Mesothelial cell of epicardium (in vitro differentiated cells): Measurements from ENCODE around the gene SMIM20. TPM values are rescaled to one million over a fixed set of nuclear protein-coding genes. Genes with fewer than 3 reads are reported as not detected.

Experiments
- DNase-seq, 2 experiments: peaks; one replicate each; pipeline ENCODE4 v3.0.0; 2021; ENCODE audit warnings: low spot score in 2 of 2; ENCODE audit not compliant: unreplicated experiment in 2 of 2
- H3K27ac Mint-ChIP-seq: 2 replicates; pipeline ENCODE4 v1.8.0; 2021; ENCODE audit warnings: mixed read lengths
- H3K27me3 Mint-ChIP-seq: 2 replicates; pipeline ENCODE4 v1.8.0; 2021; ENCODE audit warnings: low read depth, mixed read lengths
- H3K36me3 Mint-ChIP-seq: 2 replicates; pipeline ENCODE4 v1.8.0; 2021; ENCODE audit warnings: mixed read lengths
- H3K4me1 Mint-ChIP-seq: 2 replicates; pipeline ENCODE4 v1.8.0; 2021; ENCODE audit warnings: mixed read lengths
- H3K4me3 Mint-ChIP-seq: 2 replicates; pipeline ENCODE4 v1.8.0; 2021; ENCODE audit warnings: mild to moderate bottlenecking, moderate library complexity, mixed read lengths
- H3K9me3 Mint-ChIP-seq: 2 replicates; pipeline ENCODE4 v1.8.0; 2021; ENCODE audit warnings: mixed read lengths
- CTCF ChIP-seq: fragments of 200-600 bp; sonication (generic); IDR thresholded peaks from one replicate; pipeline ENCODE4 v1.5.0; 2021; ENCODE audit warnings: antibody characterized with exemption; ENCODE audit not compliant: unreplicated experiment
- total RNA-seq: library from RNA; stranded (reverse); gene quantifications from 3 replicates; pipeline ENCODE4 v1.2.1, GENCODE V29; 2021

The SMIM20 gene
- total RNA-seq, 1 donor from 2014 or later: 30.0 TPM

- Mint-ChIP-seq H3K27ac (peak overlapping the region; percentile 81), H3K4me1 (peaks cover 11% of the 10 kb centered on the region), H3K4me3 (peak overlapping the region; percentile 91), H3K27me3 (peaks cover 17% of the 10 kb centered on the region), H3K9me3 (no peaks in the 10 kb centered on the region), H3K36me3 (no peaks in the 10 kb centered on the region)
- no peak for TF ChIP-seq CTCF
- DNase-seq: no peak
Observed at GRCh38 chr4:25915353-25915705, 1.3 kb downstream of the SMIM20 start.

GRCh38 chr4:25916870-25917269, 2.9 kb downstream of the SMIM20 start:
- Mint-ChIP-seq H3K27me3 (peaks cover 7% of the 10 kb centered on the region), H3K27ac (no peak overlapping the region), H3K4me1 (peaks cover 11% of the 10 kb centered on the region), H3K36me3 (peaks cover under 1% of the 10 kb centered on the region), H3K4me3 (no peak overlapping the region), H3K9me3 (no peaks in the 10 kb centered on the region)
- no peak for DNase-seq
- no peak for TF ChIP-seq CTCF

GRCh38 chr4:25919676-25920075, 5.7 kb downstream of the SMIM20 start:
- TF ChIP-seq CTCF: no peak
- Mint-ChIP-seq H3K27me3 (no peaks in the 10 kb centered on the region), H3K9me3 (no peaks in the 10 kb centered on the region), H3K36me3 (peaks cover 2% of the 10 kb centered on the region), H3K4me1 (peaks cover 7% of the 10 kb centered on the region), H3K27ac (no peak overlapping the region), H3K4me3 (no peak overlapping the region)
- DNase-seq: no peak

GRCh38 chr4:25921922-25922321, 7.9 kb downstream of the SMIM20 start:
- no peaks in the 10 kb centered on the region for H3K27me3 Mint-ChIP-seq
- no peak for TF ChIP-seq CTCF
- DNase-seq: no peak
- no peak overlapping the region for H3K4me3 Mint-ChIP-seq
- H3K27ac Mint-ChIP-seq: no peak overlapping the region
- H3K9me3 Mint-ChIP-seq: no peaks in the 10 kb centered on the region
- no peaks in the 10 kb centered on the region for H3K4me1 Mint-ChIP-seq
- peaks cover 2% of the 10 kb centered on the region for H3K36me3 Mint-ChIP-seq

- Mint-ChIP-seq H3K9me3 (no peaks in the 10 kb centered on the region), H3K27me3 (no peaks in the 10 kb centered on the region), H3K4me1 (no peaks in the 10 kb centered on the region), H3K4me3 (no peak overlapping the region), H3K36me3 (peaks cover 2% of the 10 kb centered on the region), H3K27ac (no peak overlapping the region)
- no peak for DNase-seq
- TF ChIP-seq CTCF: no peak
Observed at GRCh38 chr4:25922812-25923369, 8.9 kb downstream of the SMIM20 start.

- Mint-ChIP-seq H3K36me3 (peaks cover 2% of the 10 kb centered on the region), H3K4me3 (no peak overlapping the region), H3K9me3 (no peaks in the 10 kb centered on the region), H3K27me3 (no peaks in the 10 kb centered on the region), H3K4me1 (no peaks in the 10 kb centered on the region), H3K27ac (no peak overlapping the region)
- no peak for DNase-seq
- no peak for TF ChIP-seq CTCF
Observed at GRCh38 chr4:25923745-25924144, 9.7 kb downstream of the SMIM20 start.
